ENCODE results near the gene OR1Q1.

DNA sequence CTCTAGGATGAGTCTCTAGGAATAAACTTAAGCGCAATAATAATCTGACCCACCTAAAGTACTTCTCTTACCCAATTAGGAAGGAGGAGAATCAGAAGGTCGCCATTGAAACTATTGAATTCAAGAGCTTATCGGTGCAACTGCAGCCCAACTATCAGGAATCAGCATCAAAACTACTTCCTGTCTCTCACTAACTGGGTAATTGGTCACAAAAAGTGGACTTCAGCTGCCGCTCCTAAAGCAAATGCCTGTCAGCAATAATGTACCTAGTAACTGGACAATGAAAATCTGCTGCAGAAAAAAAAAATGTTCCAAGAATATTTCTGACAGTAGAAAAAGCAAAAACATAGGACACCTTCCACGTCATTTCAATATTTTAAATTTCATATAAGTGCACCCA, 34.7 kb upstream of the OR1Q1 start:
- no peak for TF ChIP-seq CTCF (conservative IDR thresholded peaks at IDR 0.05 in 1 of 2, IDR thresholded peaks at IDR 0.05 in 1 of 2; ENCODE audit: extremely low read depth in 1 of 2, insufficient read depth in 1 of 2, low read depth in 1 of 2, low read length in 2 of 2)
- TF ChIP-seq EZH2 (IDR thresholded peaks at IDR 0.05; ENCODE audit: borderline replicate concordance, low read length): no peak
